Thyroid gland (tissue), 4 donors: ENCODE data around the gene DOCK3. TPM values are rescaled to one million over a fixed set of nuclear protein-coding genes. Genes with fewer than 3 reads are reported as not detected.

Source experiments
- DNase-seq, 2 donors: peaks; one replicate each; pipeline ENCODE4 v3.0.0-alpha.2; 2019
- H3K27ac ChIP-seq, 3 donors: fragments of 200-600 bp; sonication (generic); 1 replicate in 2 of 3; 2 replicates in 1 of 3; pipeline ENCODE4 v1.5.1; 2016 to 2019; ENCODE audit warnings: mild to moderate bottlenecking in 1 of 3, moderate library complexity in 1 of 3
- H3K27me3 ChIP-seq: fragments of 200-600 bp; sonication (generic); one replicate; pipeline ENCODE4 v1.5.1; 2019
- H3K36me3 ChIP-seq, 2 donors: fragments of 200-600 bp; sonication (generic); one replicate each; pipeline ENCODE4 v1.5.1; 2016 to 2019
- H3K4me1 ChIP-seq, 2 donors: fragments of 200-600 bp; sonication (generic); one replicate each; pipeline ENCODE4 v1.5.1; 2017 to 2019
- H3K4me3 ChIP-seq, 3 donors: fragments of 200-600 bp; sonication (generic); replicated peaks in 1 of 3; 1 replicate in 2 of 3; 2 replicates in 1 of 3; pipeline ENCODE4 v1.5.1; 2016; ENCODE audit warnings: mild to moderate bottlenecking in 1 of 3
- H3K9me3 ChIP-seq: fragments of 200-600 bp; sonication (generic); one replicate; pipeline ENCODE4 v1.5.1; 2017
- POLR2A ChIP-seq, 2 donors: fragments of 450-650 bp; IDR thresholded peaks; one replicate each; pipeline ENCODE4 v1.6.1; 2017; ENCODE audit warnings: antibody characterized with exemption in 2 of 2, mild to moderate bottlenecking in 2 of 2, moderate library complexity in 1 of 2
- WGBS, 2 donors: methylation state at CpG; one replicate each; pipeline ENCODE4 v1.1.5; 2017; 5-methylcytosine and 5-hydroxymethylcytosine counted together
- intact Hi-C: fragments of 100-400 bp; cut with DNase I; formaldehyde crosslinking; loops from one replicate; pipeline ENCODE4 v1.15.1; 2023
- total RNA-seq, 4 donors: library from RNA; depleted of rRNA; stranded (reverse); fragments of >200 nt; gene quantifications; one replicate each; pipeline ENCODE4 v1.2.3, GENCODE V29; 2016
- TF ChIP-seq, protein P1 (sequence below), 6 experiments: fragments of 200-600 bp in 3 of 6; fragments of 450-650 bp in 3 of 6; sonication (generic) in 3 of 6; IDR thresholded peaks; one replicate each; pipeline ENCODE4 v1.5.1; 2016 to 2019; ENCODE audit warnings: antibody characterized with exemption in 6 of 6, mild to moderate bottlenecking in 2 of 6, inconsistent platforms in 1 of 6, moderate library complexity in 1 of 6

Gene DOCK3
- total RNA-seq, 4 donors from 2014 or later = 15.7 to 54.2 (median 21.1) TPM

DNA sequence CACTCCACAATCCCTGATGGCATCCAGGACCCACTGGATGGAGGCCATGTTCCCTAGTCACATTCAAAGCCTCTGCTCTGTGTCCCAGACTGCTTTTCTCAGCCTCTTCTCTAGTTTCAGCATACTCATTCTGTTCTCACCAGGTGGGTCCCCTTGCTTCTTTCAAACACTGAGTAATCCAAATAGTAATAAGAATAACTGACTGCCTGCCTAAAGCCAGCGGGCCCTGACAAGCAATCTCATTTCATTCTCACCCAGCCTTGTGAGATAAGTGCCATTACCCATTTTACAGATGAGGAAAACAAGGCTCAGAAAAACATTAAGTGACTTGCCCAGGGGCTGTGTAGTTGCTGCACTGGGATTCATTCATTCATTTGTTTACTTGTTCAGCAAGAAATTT, 32.3 kb upstream of the DOCK3 start:
- peaks cover 0 to 17% of the 10 kb centered on the region in 2 donors for H3K4me1 ChIP-seq
- no peaks in the 10 kb centered on the region for H3K27me3 ChIP-seq
- TF ChIP-seq, protein P1, sequence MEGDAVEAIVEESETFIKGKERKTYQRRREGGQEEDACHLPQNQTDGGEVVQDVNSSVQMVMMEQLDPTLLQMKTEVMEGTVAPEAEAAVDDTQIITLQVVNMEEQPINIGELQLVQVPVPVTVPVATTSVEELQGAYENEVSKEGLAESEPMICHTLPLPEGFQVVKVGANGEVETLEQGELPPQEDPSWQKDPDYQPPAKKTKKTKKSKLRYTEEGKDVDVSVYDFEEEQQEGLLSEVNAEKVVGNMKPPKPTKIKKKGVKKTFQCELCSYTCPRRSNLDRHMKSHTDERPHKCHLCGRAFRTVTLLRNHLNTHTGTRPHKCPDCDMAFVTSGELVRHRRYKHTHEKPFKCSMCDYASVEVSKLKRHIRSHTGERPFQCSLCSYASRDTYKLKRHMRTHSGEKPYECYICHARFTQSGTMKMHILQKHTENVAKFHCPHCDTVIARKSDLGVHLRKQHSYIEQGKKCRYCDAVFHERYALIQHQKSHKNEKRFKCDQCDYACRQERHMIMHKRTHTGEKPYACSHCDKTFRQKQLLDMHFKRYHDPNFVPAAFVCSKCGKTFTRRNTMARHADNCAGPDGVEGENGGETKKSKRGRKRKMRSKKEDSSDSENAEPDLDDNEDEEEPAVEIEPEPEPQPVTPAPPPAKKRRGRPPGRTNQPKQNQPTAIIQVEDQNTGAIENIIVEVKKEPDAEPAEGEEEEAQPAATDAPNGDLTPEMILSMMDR (IDR thresholded peaks at IDR 0.05) = no peak
- TF ChIP-seq POLR2A (IDR thresholded peaks at IDR 0.05) = no peak
- H3K27ac ChIP-seq = no peak overlapping the region
- WGBS, 2 donors = 100% methylated on average over 1 of the region's 1 CpG
- DNase-seq = no peak
- peaks cover 53% of the 10 kb centered on the region in 2 donors for H3K36me3 ChIP-seq
- intact Hi-C loops = no loop called here
- no peak overlapping the region for H3K4me3 ChIP-seq
- H3K9me3 ChIP-seq = no peaks in the 10 kb centered on the region

DNA sequence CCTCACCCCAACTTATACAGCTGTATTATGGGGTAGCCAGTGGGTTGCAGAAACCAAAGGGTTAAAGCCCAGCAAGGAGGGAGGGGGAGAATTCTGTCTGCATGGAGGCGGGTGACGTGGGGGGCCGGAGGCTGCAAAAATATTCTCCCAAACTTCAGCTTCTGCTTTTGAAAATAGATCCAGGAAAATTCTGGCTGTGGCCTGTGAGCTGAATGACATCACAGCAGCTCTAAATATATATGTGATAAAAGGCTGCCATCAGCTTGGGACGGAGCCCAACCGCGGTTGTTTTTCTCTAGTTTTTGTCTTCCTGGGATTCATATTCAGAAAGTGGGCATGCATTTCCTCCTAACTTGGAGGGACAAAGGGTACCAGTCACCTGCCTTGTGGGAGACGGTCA, 30.2 kb upstream of the DOCK3 start:
- no peak for DNase-seq
- 76 to 85% methylated on average over 7 of the region's 7 CpGs for WGBS, 2 donors
- TF ChIP-seq, protein P1 (IDR thresholded peaks at IDR 0.05) = no peak
- TF ChIP-seq POLR2A (IDR thresholded peaks at IDR 0.05) = no peak
- H3K9me3 ChIP-seq = no peaks in the 10 kb centered on the region
- no peak overlapping the region for H3K4me3 ChIP-seq
- intact Hi-C loops = no loop called here
- H3K27ac ChIP-seq = no peak overlapping the region
- H3K36me3 ChIP-seq = peaks cover 62 to 66% of the 10 kb centered on the region in 2 donors
- H3K4me1 ChIP-seq = peaks cover 9 to 12% of the 10 kb centered on the region in 2 donors
- no peaks in the 10 kb centered on the region for H3K27me3 ChIP-seq

DNA sequence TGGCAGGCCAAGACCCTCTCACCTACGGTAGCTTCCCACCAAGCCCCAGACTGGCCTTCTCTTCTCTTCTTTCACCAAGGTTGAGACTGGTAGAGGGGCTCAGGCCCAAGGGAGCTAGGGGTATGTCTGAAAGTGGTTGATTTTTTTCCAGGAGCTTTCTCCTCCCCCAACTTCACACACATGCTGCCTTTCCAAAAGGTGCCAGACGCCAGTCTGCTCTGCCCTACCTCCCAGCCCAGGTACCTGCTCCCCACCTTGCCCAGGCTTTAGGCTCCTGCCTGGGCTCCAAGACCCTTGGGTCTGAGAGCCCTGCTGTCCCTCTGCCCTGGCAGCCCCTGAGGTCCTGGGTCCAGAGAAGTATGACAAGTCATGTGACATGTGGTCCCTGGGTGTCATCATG, 29.3 kb upstream of the DOCK3 start:
- peaks cover 12 to 15% of the 10 kb centered on the region in 2 donors for H3K4me1 ChIP-seq
- 90 to 100% methylated on average over 2 of the region's 2 CpGs for WGBS, 2 donors

DNA sequence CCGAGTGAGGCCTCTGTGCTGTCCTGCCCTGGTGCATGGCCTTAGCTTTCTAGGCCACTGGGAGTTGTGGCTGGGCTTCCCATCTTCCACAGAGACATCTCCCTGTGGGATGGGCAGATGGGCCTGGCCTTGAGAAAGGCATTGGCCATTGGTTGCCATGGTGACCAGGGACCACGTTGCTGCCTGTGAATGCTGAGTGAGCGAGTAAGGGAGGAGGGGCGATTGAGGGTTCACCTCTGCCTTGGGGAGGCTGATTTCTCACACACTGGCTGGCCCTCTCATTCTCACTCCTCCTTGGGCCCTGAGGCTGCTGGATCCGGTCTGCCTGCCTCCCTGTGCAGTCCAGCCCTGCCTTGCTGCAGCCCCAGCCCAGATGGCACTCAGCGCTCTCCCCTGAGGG, 26.4 kb upstream of the DOCK3 start:
- Histone ChIP-seq H3K27ac (peak overlapping the region in 2 of 3 donors; percentile 52 to 70), H3K4me1 (peaks cover 12 to 27% of the 10 kb centered on the region in 2 donors), H3K36me3 (peaks cover 42 to 45% of the 10 kb centered on the region in 2 donors), H3K27me3 (no peaks in the 10 kb centered on the region), H3K9me3 (no peaks in the 10 kb centered on the region), H3K4me3 (no peak overlapping the region)
- TF ChIP-seq, protein P1 (IDR thresholded peaks at IDR 0.05) = no peak
- TF ChIP-seq POLR2A (IDR thresholded peaks at IDR 0.05) = no peak
- intact Hi-C loops = no loop called here
- 66 to 76% methylated on average over 5 to 6 of the region's 6 CpGs for WGBS, 2 donors
- no peak for DNase-seq

More for the DNA sequence above, 29.3 kb upstream of the DOCK3 start:
- no peak overlapping the region for H3K4me3 ChIP-seq
- TF ChIP-seq POLR2A (IDR thresholded peaks at IDR 0.05) = no peak
- TF ChIP-seq, protein P1 (IDR thresholded peaks at IDR 0.05) = no peak
- no peak overlapping the region for H3K27ac ChIP-seq
- no peaks in the 10 kb centered on the region for H3K27me3 ChIP-seq
- H3K9me3 ChIP-seq = no peaks in the 10 kb centered on the region
- peaks cover 58 to 66% of the 10 kb centered on the region in 2 donors for H3K36me3 ChIP-seq
- intact Hi-C loops = no loop called here
- no peak for DNase-seq

DNA sequence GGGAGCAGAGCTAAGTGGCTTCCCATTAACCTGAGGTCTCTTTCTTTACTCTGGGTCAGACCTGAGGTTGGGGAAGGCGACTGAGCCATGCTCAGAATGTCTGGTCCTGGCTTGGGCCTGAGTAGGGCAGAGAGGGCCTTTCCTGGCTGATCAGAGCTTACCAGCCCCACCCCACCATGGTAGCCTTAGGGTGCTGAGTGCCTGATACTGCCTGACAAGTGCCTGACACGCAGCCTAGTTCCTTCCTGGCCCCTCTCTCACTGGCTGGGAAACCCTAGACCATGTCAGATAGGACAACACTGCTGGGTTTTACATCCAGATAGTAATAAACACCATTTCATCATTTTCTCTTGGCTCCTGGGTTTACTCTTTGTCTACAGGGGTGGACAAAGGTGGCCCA, 25.8 kb upstream of the DOCK3 start:
- 60 to 71% methylated on average over 1 to 2 of the region's 2 CpGs for WGBS, 2 donors
- intact Hi-C loops = no loop called here
- H3K4me3 ChIP-seq = no peak overlapping the region
- H3K36me3 ChIP-seq = peaks cover 36 to 39% of the 10 kb centered on the region in 2 donors
- no peaks in the 10 kb centered on the region for H3K27me3 ChIP-seq
- no peaks in the 10 kb centered on the region for H3K9me3 ChIP-seq
- H3K4me1 ChIP-seq = peaks cover 12 to 27% of the 10 kb centered on the region in 2 donors
- DNase-seq = no peak
- TF ChIP-seq POLR2A (IDR thresholded peaks at IDR 0.05) = no peak
- TF ChIP-seq, protein P1 (IDR thresholded peaks at IDR 0.05) = no peak
- peak overlapping the region; percentile 52 to 70 (median 63) for H3K27ac ChIP-seq
